ENCODE data around the gene CASK.

GRCh38 chrX:41822892-41823291 is 100.5 kb downstream of the CASK start:
- TF ChIP-seq POLR2A (IDR thresholded peaks at IDR 0.05; ENCODE audit: low read length) = no peak
- TF ChIP-seq GATA1 (IDR thresholded peaks at IDR 0.05; ENCODE audit: low read depth, low read length) = no peak

Measured in erythroblast (primary cell).